ENCODE data around the gene ARTN. TPM values are rescaled to one million over a fixed set of nuclear protein-coding genes. Genes with fewer than 3 reads are reported as not detected.
A peak's percentile ranks its signal among the peaks of the same experiment; 100 is the strongest.

ARTN gene
- total RNA-seq, 1 donor from 2014 or later, result under 0.01 TPM

- DNase-seq (ENCODE audit: low spot score in 2 of 2), result no peak
- FAIRE-seq, result no peak
These were observed 12.6 kb upstream of the ARTN start for GRCh38 chr1:43921022-43921421.

DNA sequence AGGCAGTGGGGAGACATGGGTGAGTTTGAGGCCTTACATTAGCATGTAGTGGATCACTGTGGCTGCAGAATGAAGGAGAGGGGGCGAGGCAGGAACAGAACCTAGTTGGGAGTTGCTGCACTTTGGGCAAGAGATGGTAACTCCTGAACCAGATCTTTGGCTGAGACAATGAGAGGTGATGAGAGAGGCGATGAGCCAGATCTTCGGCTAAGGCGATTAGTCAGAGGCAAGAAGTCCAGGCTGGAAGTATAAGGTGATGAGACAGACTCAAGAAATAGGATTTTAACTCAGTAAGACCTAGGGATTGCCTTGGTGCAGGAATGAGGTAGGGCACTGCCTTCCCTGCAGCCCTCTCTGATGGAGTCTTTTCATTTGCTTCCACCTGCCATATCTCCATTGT is 9.1 kb upstream of the ARTN start:
- FAIRE-seq (no peak), DNase-seq (ENCODE audit: low spot score in 2 of 2) (no peak)

GRCh38 chr1:43925846-43926245 is 7.8 kb upstream of the ARTN start:
- no peak for FAIRE-seq
- no peak for DNase-seq (ENCODE audit: low spot score in 2 of 2)

DNA sequence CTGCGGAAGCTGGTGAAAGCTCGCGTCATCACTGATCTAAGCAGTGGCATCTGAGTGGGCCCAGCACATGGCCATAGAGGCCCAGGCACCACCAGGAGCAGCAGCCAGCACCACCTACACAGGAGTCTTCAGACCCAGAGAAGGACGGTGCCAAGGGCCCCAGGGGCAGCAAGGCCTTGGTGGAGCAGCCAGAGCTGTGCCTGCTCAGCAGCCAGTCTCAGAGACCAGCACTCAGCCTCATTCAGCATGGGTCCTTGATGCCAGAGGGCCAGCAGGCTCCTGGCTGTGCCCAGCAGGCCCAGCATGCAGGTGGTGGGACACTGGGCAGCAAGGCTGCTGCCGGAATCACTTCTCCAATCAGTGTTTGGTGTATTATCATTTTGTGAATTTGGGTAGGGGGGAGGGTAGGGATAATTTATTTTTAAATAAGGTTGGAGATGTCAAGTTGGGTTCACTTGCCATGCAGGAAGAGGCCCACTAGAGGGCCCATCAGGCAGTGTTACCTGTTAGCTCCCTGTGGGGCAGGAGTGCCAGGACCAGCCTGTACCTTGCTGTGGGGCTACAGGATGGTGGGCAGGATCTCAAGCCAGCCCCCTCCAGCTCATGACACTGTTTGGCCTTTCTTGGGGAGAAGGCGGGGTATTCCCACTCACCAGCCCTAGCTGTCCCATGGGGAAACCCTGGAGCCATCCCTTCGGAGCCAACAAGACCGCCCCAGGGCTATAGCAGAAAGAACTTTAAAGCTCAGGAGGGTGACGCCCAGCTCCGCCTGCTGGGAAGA is 3.2 kb upstream of the ARTN start:
- FAIRE-seq (no peak), DNase-seq (ENCODE audit: low spot score in 2 of 2) (no peak)

DNA sequence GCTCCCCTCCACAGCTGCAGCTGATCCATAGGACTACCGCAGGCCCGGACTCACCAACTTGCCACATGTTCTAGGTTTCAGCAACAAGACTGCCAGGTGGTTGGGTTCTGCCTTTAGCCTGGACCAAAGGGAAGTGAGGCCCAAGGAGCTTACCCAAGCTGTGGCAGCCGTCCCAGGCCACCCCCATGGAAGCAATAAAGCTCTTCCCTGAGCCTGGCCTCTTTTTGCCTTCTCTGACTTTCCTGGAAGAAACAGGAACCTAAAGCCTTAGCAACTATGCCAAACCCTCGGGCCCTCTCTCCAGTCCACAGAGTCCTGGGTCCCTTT is 2.7 kb upstream of the ARTN start:
- DNase-seq (ENCODE audit: low spot score in 2 of 2) (no peak), FAIRE-seq (no peak)

DNA sequence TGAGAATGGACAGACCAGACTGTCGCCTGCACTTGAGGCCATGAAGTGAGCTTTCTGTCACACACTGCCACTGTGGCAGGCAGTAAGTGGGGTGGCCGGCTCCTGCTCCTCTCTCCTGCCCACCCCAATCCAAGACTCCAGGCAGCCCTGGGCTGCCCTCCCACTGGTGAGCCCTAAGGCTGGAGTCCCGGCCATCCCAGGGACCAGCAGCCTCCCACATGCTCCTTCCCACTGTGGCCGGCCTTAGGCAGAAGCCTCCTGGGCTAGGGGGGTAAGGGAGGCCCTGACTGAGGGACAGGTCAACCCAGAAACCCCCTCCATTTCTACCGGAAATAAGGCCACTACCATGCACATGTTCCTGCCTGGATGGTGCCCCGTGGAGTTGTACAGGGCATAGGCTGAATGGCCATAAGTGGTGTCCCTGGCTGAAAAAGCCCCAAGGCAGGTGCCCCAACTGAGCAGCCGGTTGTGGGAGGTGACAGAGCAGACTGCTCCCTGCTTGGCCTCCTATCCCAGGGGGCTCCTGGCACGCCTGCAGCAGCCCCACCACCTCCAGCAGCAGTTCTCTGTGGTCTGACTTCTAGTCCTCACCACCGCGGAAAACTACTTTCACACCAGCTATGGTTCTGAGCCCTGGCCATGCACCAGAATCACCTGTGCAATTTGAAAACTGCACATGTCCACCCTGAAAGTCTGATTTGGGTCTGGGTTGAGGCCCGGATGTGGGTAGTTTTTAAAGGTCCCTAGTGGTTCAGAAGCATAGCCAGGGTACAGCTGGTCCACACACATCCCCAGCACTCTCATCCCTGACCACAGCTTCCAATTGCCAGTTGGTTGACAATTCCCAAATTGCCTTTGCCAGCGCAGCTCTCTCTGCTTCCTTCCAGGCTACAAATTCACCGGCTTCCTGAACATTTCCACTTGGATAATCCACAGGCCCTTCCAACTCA is 1.6 kb upstream of the ARTN start:
- DNase-seq (ENCODE audit: low spot score in 2 of 2), result no peak
- no peak for FAIRE-seq

GRCh38 chr1:43932786-43933385 is 715 bp upstream of the ARTN start:
- DNase-seq (ENCODE audit: low spot score in 2 of 2), result no peak
- FAIRE-seq, result no peak

- FAIRE-seq (no peak), DNase-seq (ENCODE audit: low spot score in 2 of 2) (peak; percentile 79 to 83)
These were observed 742 bp downstream of the ARTN start for GRCh38 chr1:43934101-43934985.

GRCh38 chr1:43934986-43935324 is 1.4 kb downstream of the ARTN start:
- FAIRE-seq, result no peak

DNA sequence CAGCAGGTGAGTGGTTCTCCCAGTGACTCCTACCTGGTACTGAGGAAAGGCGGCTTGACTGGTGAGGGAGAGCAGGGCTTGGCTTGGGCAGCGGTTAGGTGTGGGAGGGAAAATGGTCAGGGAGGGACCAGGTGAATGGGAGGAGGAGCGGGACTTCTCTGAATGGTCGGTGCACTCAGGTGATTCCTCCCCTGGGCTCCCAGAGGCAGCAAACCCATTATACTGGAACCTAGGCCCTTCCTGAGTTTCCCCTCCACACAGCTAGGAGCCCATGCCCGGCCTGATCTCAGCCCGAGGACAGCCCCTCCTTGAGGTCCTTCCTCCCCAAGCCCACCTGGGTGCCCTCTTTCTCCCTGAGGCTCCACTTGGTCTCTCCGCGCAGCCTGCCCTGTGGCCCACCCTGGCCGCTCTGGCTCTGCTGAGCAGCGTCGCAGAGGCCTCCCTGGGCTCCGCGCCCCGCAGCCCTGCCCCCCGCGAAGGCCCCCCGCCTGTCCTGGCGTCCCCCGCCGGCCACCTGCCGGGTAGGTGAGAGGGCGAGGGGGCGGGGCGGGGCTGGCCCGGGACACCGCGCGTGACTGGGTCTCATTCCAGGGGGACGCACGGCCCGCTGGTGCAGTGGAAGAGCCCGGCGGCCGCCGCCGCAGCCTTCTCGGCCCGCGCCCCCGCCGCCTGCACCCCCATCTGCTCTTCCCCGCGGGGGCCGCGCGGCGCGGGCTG is 2.3 kb downstream of the ARTN start:
- DNase-seq (ENCODE audit: low spot score in 2 of 2), result no peak

More at GRCh38 chr1:43934986-43935324, 1.4 kb downstream of the ARTN start:
- no peak for DNase-seq (ENCODE audit: low spot score in 2 of 2)

GRCh38 chr1:43936431-43937151 is 3.0 kb downstream of the ARTN start:
- FAIRE-seq (no peak), DNase-seq (ENCODE audit: low spot score in 2 of 2) (peak in 1 of 2 donors; percentile 62)

More for the DNA sequence above, 2.3 kb downstream of the ARTN start:
- no peak for FAIRE-seq

- FAIRE-seq (no peak), DNase-seq (ENCODE audit: low spot score in 2 of 2) (no peak)
These were observed 3.7 kb downstream of the ARTN start for GRCh38 chr1:43937179-43937865.

- FAIRE-seq, result no peak
These were observed 4.8 kb downstream of the ARTN start for GRCh38 chr1:43938383-43938782.

GRCh38 chr1:43938892-43939587 is 5.4 kb downstream of the ARTN start:
- no peak for FAIRE-seq
- DNase-seq (ENCODE audit: low spot score in 2 of 2), result no peak

More at GRCh38 chr1:43938383-43938782, 4.8 kb downstream of the ARTN start:
- DNase-seq (ENCODE audit: low spot score in 2 of 2), result no peak

GRCh38 chr1:43942411-43942810 is 8.8 kb downstream of the ARTN start:
- no peak for FAIRE-seq
- no peak for DNase-seq (ENCODE audit: low spot score in 2 of 2)

DNA sequence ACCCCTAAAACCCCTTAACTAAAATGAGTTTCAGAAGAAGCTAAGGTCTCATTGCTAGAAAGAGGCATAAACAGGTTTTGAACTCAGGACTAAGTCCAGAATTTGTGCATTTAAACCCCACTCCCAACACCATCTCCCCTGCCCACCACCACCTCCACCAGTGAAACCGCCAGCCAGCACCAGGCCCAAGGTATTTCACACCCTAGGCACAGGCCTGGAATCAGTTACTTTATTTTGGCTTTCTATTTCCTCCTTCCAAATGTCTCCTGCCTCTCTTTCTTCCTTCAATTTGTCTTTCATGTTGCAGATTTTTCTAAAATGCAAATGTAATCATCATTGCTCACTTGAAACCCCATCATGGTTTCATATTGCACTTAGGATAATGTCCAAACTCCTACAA is 11.3 kb downstream of the ARTN start:
- FAIRE-seq, result no peak
- DNase-seq (ENCODE audit: low spot score in 2 of 2), result no peak

DNA sequence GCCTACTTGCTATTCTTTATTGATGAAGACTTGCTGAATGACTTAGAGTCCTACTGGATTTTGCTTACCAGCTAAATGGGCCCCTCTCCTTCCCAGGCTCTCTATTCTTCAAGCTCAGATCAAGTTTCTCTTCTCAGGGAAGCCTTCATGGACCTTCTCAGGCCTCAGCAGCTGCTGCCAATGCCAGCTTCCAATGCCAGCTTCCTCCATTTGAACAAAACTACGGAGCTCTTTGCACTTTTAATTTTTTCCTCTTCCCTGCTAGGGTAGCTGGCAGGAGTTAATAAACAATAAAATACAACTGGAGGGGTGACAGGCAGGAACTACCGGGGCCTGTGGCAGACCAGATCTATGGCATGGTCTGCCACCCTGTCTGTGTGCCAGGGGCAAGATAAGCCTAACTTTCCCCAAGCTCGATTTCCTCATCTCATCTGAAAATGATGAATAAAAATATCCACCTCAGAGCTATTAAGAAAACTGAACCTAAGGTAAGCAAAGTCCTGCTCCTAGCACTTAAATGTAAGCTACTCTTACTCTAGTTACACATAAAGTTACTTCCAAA is 12.2 kb downstream of the ARTN start:
- FAIRE-seq, result no peak
- no peak for DNase-seq (ENCODE audit: low spot score in 2 of 2)
